ENCODE measurements around the gene DNAJA2. TPM values are rescaled to one million over a fixed set of nuclear protein-coding genes. Genes with fewer than 3 reads are reported as not detected.

The DNAJA2 gene
- total and polyA plus RNA-seq, 2 donors (not counting 3 experiments of a cell fraction or from before 2014, with no cell fraction given): 6.4 to 61.4 TPM

- POLR2A ChIA-PET: no interaction called here
- dilution Hi-C loops (cut with MboI; ENCODE audit: extremely low pct_ligation_motif_present, low sequenced_read_pairs): no loop called here
- Histone ChIP-seq H3K4me3 (replicated peaks in 1 of 3; ENCODE audit: insufficient read depth in 1 of 3, low read depth in 1 of 3, low read length in 3 of 3) (no peak overlapping the region), H3K4me2 (ENCODE audit: insufficient read depth, low read length) (no peak overlapping the region), H3K9ac (replicated peaks; ENCODE audit: extremely low read depth, insufficient read depth, low read length) (no peak overlapping the region), H3K27me3 (ENCODE audit: control insufficient read depth in 2 of 2, insufficient read depth in 2 of 2, low read length in 2 of 2) (no peaks in the 10 kb centered on the region), H2AFZ (ENCODE audit: low read depth, low read length) (no peak overlapping the region), H3K27ac (ENCODE audit: insufficient read depth, low read depth, low read length) (no peak overlapping the region), H3K36me3 (ENCODE audit: control insufficient read depth in 2 of 2, extremely low read depth in 1 of 2, insufficient read depth in 2 of 2, low read length in 2 of 2) (peaks cover 0 to 9% of the 10 kb centered on the region in 2 experiments), H3K9me3 (replicated peaks; ENCODE audit: control insufficient read depth, insufficient read depth, low read length) (no peaks in the 10 kb centered on the region), H3K4me1 (ENCODE audit: control insufficient read depth, extremely low read depth, insufficient read depth, low read length) (no peaks in the 10 kb centered on the region), H3K79me2 (ENCODE audit: control insufficient read depth, insufficient read depth, low read length) (no peaks in the 10 kb centered on the region), H3K9me1 (replicated peaks; ENCODE audit: control insufficient read depth, extremely low read depth, insufficient read depth, low read length) (no peaks in the 10 kb centered on the region), H4K20me1 (replicated peaks; ENCODE audit: control insufficient read depth, extremely low read depth, insufficient read depth, low read length) (no peaks in the 10 kb centered on the region)
- FAIRE-seq (peak; percentile 26), DNase-seq (ENCODE audit: low read depth, low spot score) (no peak)
- BruUV-seq (replicated peaks): no TSS peak
- TF ChIP-seq GATA2 (IDR thresholded peaks at IDR 0.05; ENCODE audit: insufficient read depth, insufficient read length, low read depth, low read length): no peak
- no peak for TF ChIP-seq MYC (IDR thresholded peaks at IDR 0.05; ENCODE audit: low read depth, low read length)
- no peak for TF ChIP-seq MAX (IDR thresholded peaks at IDR 0.05; ENCODE audit: insufficient read depth, insufficient read length)
- no peak for TF ChIP-seq JUN (IDR thresholded peaks at IDR 0.05; ENCODE audit: borderline replicate concordance, insufficient read depth, insufficient read length, low read depth)
- no peak for TF ChIP-seq FOS (IDR thresholded peaks at IDR 0.05; ENCODE audit: borderline replicate concordance, insufficient read depth, low read length)
- no peak for TF ChIP-seq EZH2 (IDR thresholded peaks at IDR 0.05; ENCODE audit: borderline replicate concordance, low read depth, low read length, severe bottlenecking)
- TF ChIP-seq POLR2A (IDR thresholded peaks at IDR 0.05; ENCODE audit: low read depth, low read length): no peak
- TF ChIP-seq, protein P1, sequence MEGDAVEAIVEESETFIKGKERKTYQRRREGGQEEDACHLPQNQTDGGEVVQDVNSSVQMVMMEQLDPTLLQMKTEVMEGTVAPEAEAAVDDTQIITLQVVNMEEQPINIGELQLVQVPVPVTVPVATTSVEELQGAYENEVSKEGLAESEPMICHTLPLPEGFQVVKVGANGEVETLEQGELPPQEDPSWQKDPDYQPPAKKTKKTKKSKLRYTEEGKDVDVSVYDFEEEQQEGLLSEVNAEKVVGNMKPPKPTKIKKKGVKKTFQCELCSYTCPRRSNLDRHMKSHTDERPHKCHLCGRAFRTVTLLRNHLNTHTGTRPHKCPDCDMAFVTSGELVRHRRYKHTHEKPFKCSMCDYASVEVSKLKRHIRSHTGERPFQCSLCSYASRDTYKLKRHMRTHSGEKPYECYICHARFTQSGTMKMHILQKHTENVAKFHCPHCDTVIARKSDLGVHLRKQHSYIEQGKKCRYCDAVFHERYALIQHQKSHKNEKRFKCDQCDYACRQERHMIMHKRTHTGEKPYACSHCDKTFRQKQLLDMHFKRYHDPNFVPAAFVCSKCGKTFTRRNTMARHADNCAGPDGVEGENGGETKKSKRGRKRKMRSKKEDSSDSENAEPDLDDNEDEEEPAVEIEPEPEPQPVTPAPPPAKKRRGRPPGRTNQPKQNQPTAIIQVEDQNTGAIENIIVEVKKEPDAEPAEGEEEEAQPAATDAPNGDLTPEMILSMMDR (IDR thresholded peaks at IDR 0.05; ENCODE audit: extremely low read depth in 1 of 2, insufficient read depth in 1 of 2, low read depth in 1 of 2, low read length in 2 of 2): no peak
- no peak for TF ChIP-seq POLR2AphosphoS5 (IDR thresholded peaks at IDR 0.05; ENCODE audit: insufficient read depth, low read depth, low read length)
- CTCF ChIA-PET: interaction anchor here (12.9 kb wide), 1 partner anchor 64 kb away, joined by 401 read pairs; no protein-coding TSS in a partner anchor
- intact Hi-C loops (cut with micrococcal nuclease): no loop called here
Measured at GRCh38 chr16:46915483-46916025, 57.9 kb downstream of the DNAJA2 start.
